ENCODE measurements around the gene TM4SF1. TPM values are rescaled to one million over a fixed set of nuclear protein-coding genes. Genes with fewer than 3 reads are reported as not detected.
A peak's percentile ranks its signal among the peaks of the same experiment; 100 is the strongest.

The TM4SF1 gene
- total RNA-seq, 1 experiment from 2014 or later, result 0.66 TPM

- DNase-seq (ENCODE audit: low read depth, low spot score) (no peak), ATAC-seq (no peak)
- no peak overlapping the region for H3K4me3 ChIP-seq (replicated peaks in 1 of 2; ENCODE audit: low read depth in 1 of 2, low read length in 2 of 2)
- ChIA-PET POLR2A (interaction anchor here (1.2 kb wide), 1 partner anchor 42 kb away, joined by 4 read pairs; no protein-coding TSS in a partner anchor), CTCF (no interaction called here), RAD21 (ENCODE audit: low non-redundant PET in 1 of 2, low total read pairs in 2 of 2, uncharacterized antibody in 2 of 2, unreplicated experiment in 2 of 2) (no interaction called here)
- no peaks in the 10 kb centered on the region for H3K27me3 ChIP-seq (ENCODE audit: insufficient read depth, low read length)
- intact Hi-C loops (cut with micrococcal nuclease), result no loop called here
- H3K9me3 ChIP-seq (ENCODE audit: control insufficient read depth in 1 of 2, insufficient read depth in 1 of 2, low read depth in 1 of 2, low read length in 2 of 2), result no peaks in the 10 kb centered on the region
- H3K9ac ChIP-seq (ENCODE audit: low read length), result no peak overlapping the region
- H3K4me2 ChIP-seq (ENCODE audit: low read length), result no peak overlapping the region
- H3K27ac ChIP-seq (ENCODE audit: low read depth, low read length), result no peak overlapping the region
- no peaks in the 10 kb centered on the region for H3K9me2 ChIP-seq (ENCODE audit: insufficient read depth)
- H2AFZ ChIP-seq (ENCODE audit: low read depth, low read length, poor library complexity, severe bottlenecking), result no peak overlapping the region
- peaks cover 12 to 25% of the 10 kb centered on the region in 2 experiments for H3K4me1 ChIP-seq (ENCODE audit: control insufficient read depth in 1 of 2, insufficient read depth in 2 of 2, low read length in 2 of 2)
- TF ChIP-seq SP1 (IDR thresholded peaks at IDR 0.05; ENCODE audit: low read depth) (peak; percentile 25; the same call in 1 of the 2 replicates), CTCF (IDR thresholded peaks at IDR 0.05 in 2 of 3, conservative IDR thresholded peaks at IDR 0.05 in 1 of 3; ENCODE audit: borderline replicate concordance in 1 of 3, insufficient read depth in 1 of 3, low read depth in 2 of 3, low read length in 2 of 3) (no peak), TCF7L2 (IDR thresholded peaks at IDR 0.05; ENCODE audit: borderline replicate concordance, extremely low read depth, insufficient read depth, insufficient read length) (no peak), EZH2 (IDR thresholded peaks at IDR 0.05) (no peak), FOSL1 (IDR thresholded peaks at IDR 0.05; ENCODE audit: low read depth) (no peak), ZNF274 (IDR thresholded peaks at IDR 0.05; ENCODE audit: low read depth, low read length) (no peak), POLR2A (IDR thresholded peaks at IDR 0.05; ENCODE audit: borderline replicate concordance, extremely low read depth, insufficient read depth, insufficient read length) (no peak), CEBPB (IDR thresholded peaks at IDR 0.05; ENCODE audit: low read depth) (0 out of 2 replicates have a peak, but pooled peaks have one; percentile 9), POLR2AphosphoS5 (IDR thresholded peaks at IDR 0.05; ENCODE audit: low read depth, low read length) (no peak), RAD21 (IDR thresholded peaks at IDR 0.05; ENCODE audit: low read depth) (no peak)
- BruUV-seq (replicated peaks), result no TSS peak
- no peaks in the 10 kb centered on the region for H4K20me1 ChIP-seq (ENCODE audit: insufficient read depth)
- no peaks in the 10 kb centered on the region for H3K79me2 ChIP-seq (ENCODE audit: insufficient read depth, low read length)
- H3K36me3 ChIP-seq (ENCODE audit: control insufficient read depth in 1 of 2, insufficient read depth in 2 of 2, low read length in 2 of 2), result no peaks in the 10 kb centered on the region
Observed at GRCh38 chr3:149363053-149363452, 14.4 kb downstream of the TM4SF1 start.
